Activated T-cell treated with anti-CD3 and anti-CD28 coated beads, Interleukin-2, amount 50 U/mL, for 1 hour (primary cell): ENCODE results near the gene NR3C2.

Experiments used
- DNase-seq: peaks from one replicate; pipeline ENCODE4 v3.0.0-alpha.2; 2020

Gene NR3C2

GRCh38 chr4:148065075-148065474 is 377.1 kb downstream of the NR3C2 start:
- no peak for DNase-seq

GRCh38 chr4:148064451-148064850 is 377.8 kb downstream of the NR3C2 start:
- DNase-seq = no peak

- DNase-seq = no peak
These were observed 379.8 kb downstream of the NR3C2 start for GRCh38 chr4:148062301-148062950.

- DNase-seq = no peak
These were observed 380.4 kb downstream of the NR3C2 start for GRCh38 chr4:148061795-148062194.

GRCh38 chr4:148061141-148061481 is 381.1 kb downstream of the NR3C2 start:
- DNase-seq = no peak

- peak; percentile 25 for DNase-seq
These were observed 381.7 kb downstream of the NR3C2 start for GRCh38 chr4:148060264-148061140.

GRCh38 chr4:148059617-148060180 is 382.5 kb downstream of the NR3C2 start:
- no peak for DNase-seq

GRCh38 chr4:148057984-148058859 is 384.0 kb downstream of the NR3C2 start:
- DNase-seq = no peak

GRCh38 chr4:148057516-148057915 is 384.7 kb downstream of the NR3C2 start:
- no peak for DNase-seq

- DNase-seq = peak; percentile 47
These were observed 385.3 kb downstream of the NR3C2 start for GRCh38 chr4:148056879-148057278.

GRCh38 chr4:148055844-148056243 is 386.4 kb downstream of the NR3C2 start:
- DNase-seq = no peak

GRCh38 chr4:148054275-148054674 is 387.9 kb downstream of the NR3C2 start:
- DNase-seq = no peak

GRCh38 chr4:148053298-148054003 is 388.8 kb downstream of the NR3C2 start:
- no peak for DNase-seq

GRCh38 chr4:148052448-148052847 is 389.8 kb downstream of the NR3C2 start:
- no peak for DNase-seq

- DNase-seq = no peak
These were observed 390.8 kb downstream of the NR3C2 start for GRCh38 chr4:148051403-148051802.

GRCh38 chr4:148048598-148048997 is 393.6 kb downstream of the NR3C2 start:
- no peak for DNase-seq

- DNase-seq = no peak
These were observed 397.3 kb downstream of the NR3C2 start for GRCh38 chr4:148044912-148045352.

GRCh38 chr4:148044089-148044911 is 397.9 kb downstream of the NR3C2 start:
- DNase-seq = no peak

- no peak for DNase-seq
These were observed 400.4 kb downstream of the NR3C2 start for GRCh38 chr4:148041606-148042329.

GRCh38 chr4:148034813-148035212 is 407.4 kb downstream of the NR3C2 start:
- no peak for DNase-seq
